Measurements from ENCODE around the gene TOP3B.

Gene TOP3B, protein sequence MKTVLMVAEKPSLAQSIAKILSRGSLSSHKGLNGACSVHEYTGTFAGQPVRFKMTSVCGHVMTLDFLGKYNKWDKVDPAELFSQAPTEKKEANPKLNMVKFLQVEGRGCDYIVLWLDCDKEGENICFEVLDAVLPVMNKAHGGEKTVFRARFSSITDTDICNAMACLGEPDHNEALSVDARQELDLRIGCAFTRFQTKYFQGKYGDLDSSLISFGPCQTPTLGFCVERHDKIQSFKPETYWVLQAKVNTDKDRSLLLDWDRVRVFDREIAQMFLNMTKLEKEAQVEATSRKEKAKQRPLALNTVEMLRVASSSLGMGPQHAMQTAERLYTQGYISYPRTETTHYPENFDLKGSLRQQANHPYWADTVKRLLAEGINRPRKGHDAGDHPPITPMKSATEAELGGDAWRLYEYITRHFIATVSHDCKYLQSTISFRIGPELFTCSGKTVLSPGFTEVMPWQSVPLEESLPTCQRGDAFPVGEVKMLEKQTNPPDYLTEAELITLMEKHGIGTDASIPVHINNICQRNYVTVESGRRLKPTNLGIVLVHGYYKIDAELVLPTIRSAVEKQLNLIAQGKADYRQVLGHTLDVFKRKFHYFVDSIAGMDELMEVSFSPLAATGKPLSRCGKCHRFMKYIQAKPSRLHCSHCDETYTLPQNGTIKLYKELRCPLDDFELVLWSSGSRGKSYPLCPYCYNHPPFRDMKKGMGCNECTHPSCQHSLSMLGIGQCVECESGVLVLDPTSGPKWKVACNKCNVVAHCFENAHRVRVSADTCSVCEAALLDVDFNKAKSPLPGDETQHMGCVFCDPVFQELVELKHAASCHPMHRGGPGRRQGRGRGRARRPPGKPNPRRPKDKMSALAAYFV

DNA sequence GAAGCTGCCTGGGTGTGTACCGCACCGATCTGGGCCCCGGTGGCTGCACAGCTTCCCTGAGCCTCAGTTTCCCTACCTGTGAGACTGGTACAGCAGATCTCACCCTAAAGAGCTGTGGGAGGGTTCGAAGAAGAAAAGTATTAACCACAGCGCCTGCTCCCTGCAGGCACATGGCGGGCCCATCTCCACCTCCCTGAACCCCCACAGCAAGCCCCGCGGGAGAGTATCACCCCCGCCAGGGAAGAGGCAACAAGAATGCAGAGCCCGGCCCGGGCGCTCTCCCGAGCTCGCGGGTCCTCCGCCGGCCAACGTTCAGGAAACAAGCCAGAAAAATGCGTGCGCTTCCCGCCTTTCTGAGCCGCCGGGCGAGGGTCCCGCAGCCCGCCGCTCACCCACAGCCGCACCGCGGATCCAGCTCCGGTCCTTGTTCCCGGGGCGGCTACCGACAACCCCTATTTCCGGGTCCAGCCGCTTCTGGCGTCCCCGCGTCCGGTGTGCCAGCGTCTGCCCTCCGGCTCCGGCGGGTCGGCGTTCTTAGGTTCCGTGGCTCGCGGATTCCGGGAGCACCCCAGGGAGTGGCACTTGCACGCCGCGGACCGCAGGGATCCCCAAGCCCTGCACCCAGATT is at the start of gene TOP3B:
Gene TOP3B (minus strand): TSS at position 450 of the 628 bp plus-strand sequence. CDS start 7,078 bp downstream, outside the sequence.
- peak; percentile 84 for DNase-seq

DNA sequence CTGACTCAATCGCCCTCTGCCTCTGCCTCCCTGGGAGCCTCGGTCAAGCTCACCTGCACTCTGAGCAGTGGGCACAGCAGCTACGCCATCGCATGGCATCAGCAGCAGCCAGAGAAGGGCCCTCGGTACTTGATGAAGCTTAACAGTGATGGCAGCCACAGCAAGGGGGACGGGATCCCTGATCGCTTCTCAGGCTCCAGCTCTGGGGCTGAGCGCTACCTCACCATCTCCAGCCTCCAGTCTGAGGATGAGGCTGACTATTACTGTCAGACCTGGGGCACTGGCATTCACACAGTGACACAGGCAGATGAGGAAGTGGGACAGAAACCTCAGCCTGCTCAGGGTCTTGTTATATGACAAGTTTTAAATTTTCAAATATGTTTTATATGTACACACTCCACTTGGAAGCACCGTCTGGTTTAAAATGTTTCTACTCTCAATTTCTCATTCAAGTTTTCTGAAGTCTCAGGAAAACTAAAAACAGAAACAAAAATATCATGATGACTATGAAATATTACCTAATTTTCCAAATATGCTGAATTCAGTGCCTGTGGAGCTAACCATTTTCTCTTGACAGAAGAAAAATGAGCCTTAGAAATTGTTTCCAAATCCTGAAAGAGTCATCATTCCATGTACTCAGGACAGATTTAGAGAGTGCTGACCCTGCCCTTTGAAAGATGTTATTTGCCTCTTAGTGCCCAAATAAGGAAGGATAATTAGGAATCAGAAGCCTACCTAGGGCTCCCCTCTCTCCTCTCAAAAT is 48.8 kb upstream of the TOP3B start:
- DNase-seq, result no peak

DNA sequence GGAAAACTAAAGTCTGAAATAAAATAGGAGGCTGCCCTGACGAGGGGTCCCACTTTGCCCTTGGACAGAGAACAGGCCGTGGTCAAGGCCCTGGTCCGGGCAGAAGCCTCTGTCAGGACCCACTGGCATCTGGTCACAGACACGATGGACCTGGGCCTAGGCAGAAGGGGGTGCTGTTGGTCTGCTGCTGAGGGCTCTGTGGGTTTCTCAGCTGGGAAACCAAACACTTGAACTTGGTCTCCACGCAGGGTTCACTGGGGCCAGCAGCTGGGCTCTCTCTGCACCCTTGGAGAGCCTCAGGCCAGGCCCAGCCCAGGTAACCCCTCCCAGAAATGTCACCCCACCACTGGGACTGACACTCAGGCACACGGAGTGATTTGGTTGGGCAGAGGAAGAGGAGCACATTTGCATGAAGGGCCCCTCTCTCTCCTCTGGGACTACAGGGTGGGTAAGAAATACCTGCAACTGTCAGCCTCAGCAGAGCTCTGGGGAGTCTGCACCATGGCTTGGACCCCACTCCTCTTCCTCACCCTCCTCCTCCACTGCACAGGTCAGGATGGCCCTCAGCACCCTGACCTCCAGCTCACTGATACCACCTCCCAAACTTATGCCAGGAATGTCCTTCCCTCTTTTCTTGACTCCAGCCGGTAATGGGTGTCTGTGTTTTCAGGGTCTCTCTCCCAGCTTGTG is 48.1 kb upstream of the TOP3B start:
- DNase-seq, result no peak

DNA sequence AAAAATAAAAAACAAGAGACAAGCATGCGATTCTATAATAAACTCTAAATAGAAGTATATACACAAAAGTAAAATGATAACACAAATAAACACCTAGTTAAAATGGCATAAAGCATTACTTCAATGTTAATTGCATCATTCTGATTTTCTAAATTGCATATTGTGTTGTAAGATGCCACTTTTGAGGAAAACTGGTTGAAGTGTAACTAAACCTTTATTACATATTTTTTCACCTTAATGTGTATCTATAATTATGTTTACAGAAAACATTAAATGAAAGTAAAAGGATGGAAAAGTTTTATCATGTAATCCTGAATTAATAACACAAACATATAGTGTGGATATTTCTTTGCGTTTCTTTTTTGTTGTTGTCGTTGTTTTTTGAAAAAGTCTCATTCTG is 45.4 kb upstream of the TOP3B start:
- no peak for DNase-seq

DNA sequence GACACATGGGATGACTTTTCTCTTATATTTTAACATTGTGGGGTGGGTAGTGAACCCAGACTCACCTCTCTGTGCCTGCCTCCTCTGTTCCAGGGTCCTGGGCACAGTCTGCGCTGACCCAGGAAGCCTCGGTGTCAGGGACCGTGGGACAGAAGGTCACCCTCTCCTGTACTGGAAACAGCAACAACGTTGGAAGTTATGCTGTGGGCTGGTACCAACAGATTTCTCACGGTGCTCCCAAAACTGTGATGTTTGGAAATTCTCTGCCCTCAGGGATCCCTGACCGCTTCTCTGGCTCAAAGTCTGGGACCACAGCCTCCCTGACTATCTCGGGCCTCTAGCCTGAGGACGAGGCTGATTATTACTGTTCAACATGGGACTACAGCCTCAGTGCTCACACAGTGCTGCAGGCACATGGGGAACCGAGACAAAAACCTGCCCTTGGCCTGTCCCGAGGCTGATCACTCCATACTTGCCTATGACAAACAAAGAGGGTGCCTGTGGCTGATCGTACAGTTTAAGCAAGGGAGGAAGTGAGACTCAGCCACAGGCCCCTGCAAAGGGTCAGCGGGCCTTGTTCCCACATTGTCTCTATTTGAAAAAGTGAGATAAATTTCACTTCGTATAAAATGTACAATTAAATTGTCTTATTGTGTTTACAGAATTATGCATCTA is 43.7 kb upstream of the TOP3B start:
- DNase-seq, result no peak

DNA sequence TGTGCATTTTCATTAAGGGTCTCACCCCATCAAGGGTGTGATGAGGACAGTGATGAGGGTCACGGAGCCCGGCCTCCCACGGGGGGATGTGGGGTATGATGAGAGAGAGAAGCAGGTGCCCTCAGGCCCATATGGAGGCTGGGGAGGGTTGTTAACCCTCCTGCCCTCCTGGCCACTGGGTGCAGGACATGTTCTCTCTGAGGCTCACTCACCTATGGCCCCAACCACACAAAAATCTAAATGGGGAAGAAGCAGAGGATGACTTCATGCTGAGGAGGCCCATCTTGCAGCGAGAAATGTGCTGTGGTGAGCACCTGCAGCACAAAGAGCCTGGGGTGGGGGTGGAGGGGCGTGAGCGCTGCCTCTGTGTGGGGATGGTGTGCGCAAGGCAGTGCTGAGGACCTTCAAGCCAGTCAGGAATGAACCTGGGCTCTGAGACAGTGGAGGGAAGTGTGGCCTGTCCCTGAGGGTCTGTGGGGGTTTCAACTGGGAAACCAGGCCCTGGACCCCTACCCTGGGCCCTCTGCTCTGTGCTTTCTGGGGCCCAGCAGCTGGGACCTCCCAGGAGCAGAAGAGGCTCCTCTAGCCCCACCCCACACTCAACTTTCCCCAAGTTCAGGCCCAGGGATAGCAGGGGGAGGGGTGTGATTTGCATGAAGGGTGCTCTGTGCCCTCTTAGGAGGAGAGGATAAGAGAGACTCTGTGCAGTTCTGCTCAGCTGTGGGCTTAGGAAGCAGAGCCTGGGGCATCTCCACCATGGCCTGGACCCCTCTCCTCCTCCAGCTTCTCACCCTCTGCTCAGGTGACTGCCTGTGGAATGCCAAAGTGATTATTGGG is 43.0 kb upstream of the TOP3B start:
- no peak for DNase-seq

DNA sequence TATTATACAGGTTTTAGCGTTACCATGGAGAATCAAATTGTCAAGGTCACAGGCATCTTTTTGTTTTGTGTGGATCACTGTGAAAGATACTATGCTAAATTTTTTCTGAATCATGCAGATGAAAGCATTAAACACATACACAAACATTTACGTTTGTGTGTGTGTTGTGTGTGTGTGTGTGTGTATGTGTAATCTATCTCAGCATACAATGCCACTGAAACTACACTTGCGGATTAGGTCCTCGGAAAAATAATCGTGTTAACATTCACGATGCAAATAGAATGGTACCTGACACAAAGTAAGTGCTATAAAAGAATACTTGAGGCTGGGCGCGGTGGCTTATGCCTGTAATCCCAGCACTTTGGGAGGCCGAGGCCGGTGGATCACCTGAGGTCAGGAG is 41.9 kb upstream of the TOP3B start:
- DNase-seq, result no peak

DNA sequence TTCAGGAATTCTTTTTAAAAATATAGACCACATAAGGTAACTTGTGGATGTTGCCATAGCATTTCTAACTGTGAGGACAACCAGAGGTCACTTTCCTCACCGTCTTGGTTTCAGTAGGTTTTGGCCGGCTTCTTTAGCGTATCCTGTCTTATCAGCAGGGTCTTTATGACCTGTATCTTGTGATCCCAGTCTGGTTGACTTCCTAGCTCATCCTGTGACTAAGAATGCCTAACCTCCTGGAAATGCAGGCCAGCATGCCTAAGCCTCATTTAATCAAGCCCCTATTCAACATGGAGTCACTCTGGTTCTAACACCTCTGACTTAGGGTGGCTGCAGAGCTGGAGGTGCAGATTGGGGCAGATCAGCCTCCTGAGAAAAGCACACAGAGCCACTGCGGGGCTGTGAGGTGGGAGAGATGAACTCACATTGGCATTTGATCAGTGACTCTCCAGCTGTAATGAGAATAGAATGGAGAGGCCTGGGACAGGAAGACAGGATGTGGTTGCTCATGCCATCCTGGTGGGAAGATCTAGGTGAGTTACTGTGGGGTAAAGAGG is 41.1 kb upstream of the TOP3B start:
- DNase-seq, result no peak

DNA sequence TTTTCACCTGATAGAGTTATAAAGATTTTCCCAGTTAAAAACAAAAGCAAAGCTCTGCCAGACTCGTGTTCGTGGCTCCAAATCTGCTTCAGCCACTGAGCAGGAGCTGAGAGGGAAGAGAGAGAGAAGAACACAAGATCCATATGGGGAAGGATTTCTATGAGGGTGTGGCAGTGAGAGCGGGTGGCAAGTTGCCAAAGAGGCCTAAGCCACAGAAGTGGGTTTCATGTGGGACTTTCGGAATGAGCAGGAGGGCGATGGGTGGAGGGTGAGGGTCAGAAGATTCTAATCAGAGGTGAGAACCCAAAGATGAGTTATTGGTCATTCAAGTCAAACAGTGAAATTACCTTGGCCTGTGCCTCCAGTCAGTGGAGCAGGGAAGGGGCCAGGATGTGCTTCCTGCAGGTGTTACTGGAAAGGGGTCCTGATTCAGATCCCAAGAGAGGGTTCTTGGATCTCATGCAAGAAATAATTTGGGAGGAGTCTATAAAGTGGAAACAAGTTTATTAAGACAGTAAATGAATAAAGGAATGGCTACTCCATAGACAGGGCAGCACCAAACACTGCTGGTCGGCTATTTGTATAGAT is 40.5 kb upstream of the TOP3B start:
- no peak for DNase-seq

DNA sequence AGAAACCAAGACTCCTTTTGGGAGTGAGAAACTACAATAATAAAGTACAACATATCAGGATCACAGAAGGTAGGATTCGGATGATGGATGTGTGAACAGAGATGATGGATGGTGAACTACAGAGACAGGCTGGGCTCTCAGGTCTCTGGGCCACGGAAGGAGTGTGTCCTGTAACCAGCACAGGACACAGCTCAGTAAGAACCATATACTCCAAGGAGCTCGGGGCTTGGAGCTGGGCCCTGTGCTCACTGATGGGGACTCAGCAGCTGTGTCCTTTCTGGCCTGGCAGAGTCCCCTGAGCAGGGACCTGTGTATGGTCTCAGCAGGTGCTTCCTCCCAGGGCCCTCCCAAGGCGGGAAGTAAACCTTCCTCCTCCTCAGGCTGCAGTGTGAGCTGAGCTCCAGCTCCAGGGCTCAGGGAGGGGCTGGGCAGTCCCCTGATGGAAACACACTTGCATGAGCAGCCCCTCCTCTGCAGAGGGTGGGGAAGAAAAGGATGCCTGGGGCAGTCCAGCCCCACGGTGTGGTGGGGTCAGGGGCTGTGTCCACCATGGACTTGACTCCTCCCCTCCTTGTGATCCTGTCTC is 39.8 kb upstream of the TOP3B start:
- no peak for DNase-seq

DNA sequence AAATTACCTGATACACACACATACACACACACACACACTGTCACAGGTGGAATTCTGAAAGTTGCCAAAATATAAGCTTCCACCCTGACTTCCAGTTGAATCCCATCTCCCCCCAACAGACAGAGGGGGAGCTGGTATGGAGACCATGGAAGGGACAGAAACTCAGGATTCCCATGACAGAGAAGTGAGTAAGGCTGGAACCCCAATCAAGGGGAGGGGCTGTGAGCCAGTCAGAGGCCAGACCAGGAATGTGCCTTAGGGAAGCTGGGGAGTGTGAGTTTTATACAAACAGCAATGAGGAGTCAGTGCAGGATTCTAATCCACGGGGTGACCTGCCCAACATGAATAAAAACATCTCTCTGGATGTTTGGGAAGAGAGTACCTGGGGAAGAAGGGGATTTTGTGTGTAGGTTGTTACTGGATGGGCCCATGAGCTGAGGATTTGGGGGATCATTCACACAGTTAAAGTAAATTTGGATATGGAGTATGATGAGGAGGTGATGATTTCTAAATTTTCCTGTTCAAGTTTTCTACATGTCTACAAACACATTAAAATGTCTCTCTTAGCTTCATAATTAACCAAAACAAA is 38.7 kb upstream of the TOP3B start:
- DNase-seq, result no peak

DNA sequence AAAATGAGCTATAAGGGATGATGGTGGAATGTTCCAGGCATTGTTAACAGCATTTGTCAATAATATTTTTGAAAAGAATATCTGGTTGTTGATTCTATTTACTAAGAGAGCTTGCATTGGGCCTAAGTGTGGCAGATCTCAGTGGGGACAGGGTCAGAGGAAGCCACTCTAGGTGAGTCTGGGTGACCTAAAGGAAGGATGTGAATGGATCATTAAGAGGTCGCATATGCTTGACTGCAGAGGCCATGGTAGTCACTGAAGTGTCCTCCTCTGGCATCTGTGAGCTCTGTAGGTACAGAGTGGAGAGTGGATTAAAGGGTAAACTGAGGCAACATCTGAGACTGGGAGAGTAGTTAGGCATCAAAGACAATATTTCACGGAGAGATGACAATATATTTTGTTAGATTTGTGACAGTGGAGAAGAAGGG is 37.9 kb upstream of the TOP3B start:
- no peak for DNase-seq

DNA sequence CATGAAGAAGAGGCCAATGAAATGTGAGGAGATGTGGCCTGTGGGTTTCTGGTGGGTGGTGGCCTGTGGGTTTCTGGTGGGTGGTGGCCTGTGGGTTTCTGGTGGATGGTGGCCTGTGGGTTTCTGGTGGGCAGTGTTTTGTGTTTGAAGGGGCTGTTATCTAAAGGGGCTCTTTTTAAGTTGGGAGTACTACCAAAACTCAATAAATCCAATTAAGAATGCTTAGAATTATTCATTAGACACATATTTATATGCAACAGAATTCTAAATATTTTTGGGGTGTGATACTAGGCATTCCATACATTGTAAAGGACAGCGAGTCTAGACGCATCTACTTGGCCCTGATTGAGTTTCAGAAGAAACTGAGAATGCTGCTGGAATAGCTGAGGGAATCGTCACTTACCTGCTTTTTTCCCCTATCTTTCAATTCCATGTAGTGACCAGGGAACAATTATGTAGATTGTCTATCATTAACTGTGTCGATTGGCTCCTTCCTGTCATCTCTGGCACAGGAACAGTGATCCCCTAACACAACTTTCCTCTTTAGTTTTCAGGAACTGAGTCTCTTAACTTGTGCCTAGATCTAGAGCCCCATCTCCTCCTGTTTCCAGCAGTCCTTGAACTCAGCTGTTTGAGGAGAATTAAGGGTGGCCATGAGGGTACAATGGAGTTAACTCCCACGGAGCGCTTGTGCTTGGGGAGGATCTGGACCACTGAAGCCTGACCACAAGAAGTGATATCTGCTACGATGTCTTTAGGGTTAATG is 37.3 kb upstream of the TOP3B start:
- no peak for DNase-seq

DNA sequence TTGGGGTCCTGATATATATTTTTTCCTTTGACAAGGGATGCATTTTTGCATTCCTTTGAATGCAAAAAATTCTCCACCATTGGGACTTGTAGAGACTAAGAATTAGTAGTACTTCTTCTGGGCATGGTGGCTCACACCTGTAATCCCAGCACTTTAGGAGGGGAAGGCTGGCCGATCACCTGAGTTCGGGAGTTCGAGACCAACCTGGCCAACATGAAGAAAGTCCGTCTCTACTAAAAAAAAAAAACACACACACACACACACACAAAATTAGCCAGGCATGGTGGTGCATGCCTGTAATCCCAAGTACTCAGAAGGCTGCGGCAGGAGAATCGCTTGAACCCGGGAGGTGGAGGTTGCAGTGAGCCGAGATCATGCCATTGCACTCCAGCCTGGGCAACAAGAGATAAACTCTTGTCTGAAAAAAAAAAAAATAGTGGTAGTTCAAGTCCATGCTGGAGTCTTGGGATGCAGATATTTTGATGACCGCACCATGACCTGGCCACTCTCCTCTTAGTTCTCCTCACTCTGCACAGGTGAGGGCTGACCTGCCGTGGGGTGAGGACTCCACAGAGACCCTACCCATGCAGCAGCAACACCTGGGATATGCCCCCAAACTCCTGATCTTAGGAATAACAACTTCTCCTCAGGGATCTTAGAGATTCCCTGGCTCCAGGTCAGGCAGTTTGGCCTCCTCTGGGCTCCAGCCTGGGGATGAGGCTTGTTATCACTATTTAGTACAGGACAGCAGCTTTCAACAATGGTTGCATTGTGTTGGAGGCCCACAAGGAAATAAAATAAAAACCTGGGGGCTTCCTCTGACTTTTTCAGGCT is 36.5 kb upstream of the TOP3B start:
- no peak for DNase-seq

DNA sequence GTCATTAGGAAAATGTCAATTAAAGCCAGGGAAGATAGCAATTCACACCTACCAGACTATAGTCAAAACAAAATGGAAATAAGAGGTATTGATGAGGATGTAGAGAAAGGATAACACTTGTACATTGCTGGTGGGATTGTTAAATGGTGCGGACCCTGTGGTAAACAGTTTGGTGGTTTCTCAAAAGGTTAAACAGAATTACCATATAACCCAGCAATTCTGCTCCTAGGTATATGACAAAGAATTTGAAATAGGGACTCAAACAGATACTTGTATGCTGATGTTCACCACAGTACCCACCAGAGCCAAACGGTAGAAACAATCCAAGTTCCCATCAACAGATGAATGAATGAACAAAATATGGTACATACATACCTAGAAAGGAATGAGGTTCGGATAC is 33.0 kb upstream of the TOP3B start:
- DNase-seq, result no peak

DNA sequence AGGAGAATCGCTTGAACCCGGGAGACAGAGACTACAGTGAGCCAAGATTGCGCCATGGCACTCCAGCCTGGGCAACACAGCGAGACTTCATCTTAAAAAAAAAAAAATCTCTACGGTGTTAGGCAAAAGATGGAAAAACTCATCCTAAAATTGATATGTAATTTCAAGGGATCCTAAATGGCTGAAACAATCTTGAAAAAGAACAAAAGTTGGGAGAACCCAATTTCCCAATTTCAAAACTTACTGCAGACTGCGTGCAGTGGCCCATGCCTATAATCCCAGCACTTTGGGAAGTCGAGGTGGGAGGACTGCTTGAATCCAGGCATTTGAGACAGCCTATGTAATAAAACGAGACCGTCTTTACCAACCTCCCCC is 31.7 kb upstream of the TOP3B start:
- no peak for DNase-seq

DNA sequence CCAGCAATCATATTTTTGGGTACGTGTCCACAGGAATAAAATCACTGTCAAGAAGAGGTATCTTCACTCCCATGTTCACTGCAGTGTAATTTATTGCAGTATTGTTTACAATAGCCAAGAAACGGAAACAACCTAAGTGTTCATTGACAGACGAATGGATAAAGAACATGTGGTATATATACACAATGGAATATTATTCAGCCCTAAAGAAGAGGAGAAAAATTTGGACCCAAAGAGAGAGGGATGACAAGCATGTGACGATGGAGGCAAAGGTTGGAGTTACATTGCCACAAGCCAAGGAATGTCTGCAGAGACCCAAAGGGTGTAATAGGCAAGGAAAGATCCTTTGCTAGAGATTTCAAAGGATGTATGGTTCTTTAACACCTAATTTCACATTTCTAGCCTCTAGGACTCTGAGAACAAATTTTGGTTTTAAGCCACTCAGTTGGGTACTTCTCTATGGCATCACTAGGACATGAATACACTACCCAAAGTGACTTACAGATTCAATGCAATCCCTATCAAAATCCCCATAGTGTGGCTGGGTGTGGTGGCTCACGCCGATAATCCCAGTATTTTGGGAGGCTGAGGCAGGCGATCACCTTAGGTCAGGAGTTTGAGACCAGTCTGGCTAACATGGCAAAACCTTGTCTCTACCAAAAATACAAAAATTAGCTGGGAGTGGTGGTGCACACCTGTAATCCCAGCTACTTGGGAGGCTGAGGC is 31.1 kb upstream of the TOP3B start:
- no peak for DNase-seq

Data from stimulated activated CD4-positive, alpha-beta T cell treated with anti-CD3 and anti-CD28 coated beads, Interleukin-4, amount 100 ng/mL, for 1 hour (primary cell).